Muscle layer of duodenum (tissue), 2 donors: ENCODE data around the gene PDXK.
A peak's percentile ranks its signal among the peaks of the same experiment; 100 is the strongest.

ENCODE experiments used
- H3K27ac ChIP-seq: one replicate; pipeline ENCODE4 v1.7.0; 2013; ENCODE audit warnings: mild to moderate bottlenecking, low read length
- H3K27me3 ChIP-seq: one replicate; pipeline ENCODE4 v1.7.0; 2013; ENCODE audit warnings: low read depth, mild to moderate bottlenecking, control low read depth, low read length
- H3K36me3 ChIP-seq, 2 donors: one replicate each; pipeline ENCODE4 v1.7.0; 2013; ENCODE audit warnings: low read length in 2 of 2, control low read depth in 1 of 2, mild to moderate bottlenecking in 1 of 2; ENCODE audit not compliant: insufficient read depth in 2 of 2, control insufficient read depth in 1 of 2
- H3K4me1 ChIP-seq, 2 donors: one replicate each; pipeline ENCODE4 v1.7.0; 2013; ENCODE audit warnings: low read length in 2 of 2, mild to moderate bottlenecking in 2 of 2, control low read depth in 1 of 2, moderate library complexity in 1 of 2; ENCODE audit not compliant: insufficient read depth in 2 of 2, control insufficient read depth in 1 of 2
- H3K4me3 ChIP-seq, 2 donors: one replicate each; pipeline ENCODE4 v1.7.0; 2013; ENCODE audit warnings: low read length in 2 of 2, low read depth in 1 of 2, mild to moderate bottlenecking in 1 of 2
- H3K9me3 ChIP-seq, 2 donors: one replicate each; pipeline ENCODE4 v1.7.0; 2013; ENCODE audit warnings: low read length in 2 of 2, control low read depth in 1 of 2, mild to moderate bottlenecking in 1 of 2; ENCODE audit not compliant: control insufficient read depth in 1 of 2
- donor health status: healthy.

PDXK gene

DNA sequence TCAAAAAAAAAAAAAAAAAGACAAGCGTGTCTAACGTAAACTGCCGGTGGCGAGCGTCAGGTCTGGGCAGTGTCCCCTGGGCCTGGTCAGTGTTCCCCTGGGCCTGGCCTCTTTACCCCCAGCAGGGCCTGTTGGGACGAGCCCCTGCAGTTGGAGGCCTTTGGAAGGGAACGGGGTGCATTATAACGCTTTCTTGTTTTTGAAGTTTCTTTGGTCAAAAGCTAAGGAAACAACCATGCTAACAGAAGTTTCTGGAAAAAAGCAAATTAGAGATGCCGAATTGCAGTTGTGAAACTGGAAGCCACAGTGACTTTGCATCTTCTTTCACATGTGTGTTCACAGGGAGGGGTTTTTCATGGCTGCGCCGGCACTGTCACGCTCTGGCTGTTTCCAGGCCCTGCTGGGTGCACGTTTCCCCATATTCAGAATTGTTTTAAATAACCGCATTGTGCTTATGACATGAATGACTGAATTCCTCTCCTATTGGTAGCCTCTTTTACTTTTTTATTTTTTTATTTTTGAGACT, 86.4 kb downstream of the PDXK start:
- Histone ChIP-seq H3K36me3 (peaks cover 19 to 40% of the 10 kb centered on the region in 2 donors), H3K4me3 (no peak overlapping the region), H3K4me1 (peaks cover 0 to under 1% of the 10 kb centered on the region in 2 donors), H3K27ac (no peak overlapping the region), H3K9me3 (no peaks in the 10 kb centered on the region), H3K27me3 (no peaks in the 10 kb centered on the region)

DNA sequence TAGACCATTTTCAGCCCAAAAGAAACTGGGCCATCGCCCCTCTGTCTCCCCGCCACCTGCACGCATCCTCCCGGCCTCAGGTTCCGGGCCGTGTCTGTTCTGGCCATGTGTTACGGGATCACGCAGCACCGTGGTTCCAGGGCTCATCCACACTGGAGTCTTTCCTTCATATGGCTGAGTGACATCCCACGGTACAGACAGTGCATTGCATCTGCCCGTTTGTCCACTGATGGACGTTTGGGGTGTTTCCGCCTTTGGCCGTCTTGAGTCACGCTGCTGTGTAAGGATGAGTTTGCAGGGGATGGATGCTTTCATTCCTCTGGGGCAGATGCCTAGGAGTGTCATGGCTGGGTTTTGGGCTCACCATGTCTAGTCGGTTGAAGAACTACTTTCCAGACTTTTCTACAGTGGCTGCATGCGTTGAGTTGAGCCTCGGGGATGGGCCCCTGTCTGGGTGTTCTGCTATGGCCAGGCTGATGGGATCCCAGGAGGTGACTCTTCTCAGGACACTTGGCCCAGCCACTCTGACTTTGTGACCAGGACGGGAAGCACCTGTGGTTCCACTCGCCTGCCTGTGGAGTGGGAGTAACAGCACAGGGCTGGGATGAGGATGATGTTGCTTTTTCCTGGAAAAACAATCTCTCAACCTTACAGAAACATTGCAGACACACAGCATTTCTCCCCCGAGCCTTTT, 87.2 kb downstream of the PDXK start:
- no peaks in the 10 kb centered on the region for H3K27me3 ChIP-seq
- H3K4me1 ChIP-seq = peaks cover 0 to 8% of the 10 kb centered on the region in 2 donors
- no peak overlapping the region for H3K27ac ChIP-seq
- peaks cover 19 to 32% of the 10 kb centered on the region in 2 donors for H3K36me3 ChIP-seq
- H3K9me3 ChIP-seq = no peaks in the 10 kb centered on the region
- H3K4me3 ChIP-seq = no peak overlapping the region

DNA sequence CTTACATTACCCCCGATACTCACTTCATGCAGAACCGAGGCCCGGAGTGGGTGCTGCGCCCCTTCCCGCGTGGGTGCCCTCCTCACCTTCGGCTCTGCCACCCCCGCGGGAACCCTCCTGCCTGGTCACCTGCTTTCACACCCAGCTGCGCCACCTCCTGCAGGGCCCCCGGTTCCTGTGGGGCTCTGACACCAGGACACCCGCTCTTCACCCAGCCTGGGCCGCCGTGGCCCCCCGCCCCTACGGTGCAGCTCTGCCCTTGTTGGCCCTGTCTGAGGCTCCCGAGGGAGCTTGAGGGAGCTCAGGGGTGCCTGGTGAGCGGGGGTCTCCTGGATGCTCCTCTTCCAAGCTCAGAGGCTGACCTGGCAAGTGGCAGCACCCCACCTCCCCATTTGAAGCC, 89.4 kb downstream of the PDXK start:
- Histone ChIP-seq H3K36me3 (peaks cover 0 to 10% of the 10 kb centered on the region in 2 donors), H3K27ac (no peak overlapping the region), H3K4me3 (no peak overlapping the region), H3K27me3 (no peaks in the 10 kb centered on the region), H3K9me3 (no peaks in the 10 kb centered on the region), H3K4me1 (peaks cover 0 to 16% of the 10 kb centered on the region in 2 donors)

DNA sequence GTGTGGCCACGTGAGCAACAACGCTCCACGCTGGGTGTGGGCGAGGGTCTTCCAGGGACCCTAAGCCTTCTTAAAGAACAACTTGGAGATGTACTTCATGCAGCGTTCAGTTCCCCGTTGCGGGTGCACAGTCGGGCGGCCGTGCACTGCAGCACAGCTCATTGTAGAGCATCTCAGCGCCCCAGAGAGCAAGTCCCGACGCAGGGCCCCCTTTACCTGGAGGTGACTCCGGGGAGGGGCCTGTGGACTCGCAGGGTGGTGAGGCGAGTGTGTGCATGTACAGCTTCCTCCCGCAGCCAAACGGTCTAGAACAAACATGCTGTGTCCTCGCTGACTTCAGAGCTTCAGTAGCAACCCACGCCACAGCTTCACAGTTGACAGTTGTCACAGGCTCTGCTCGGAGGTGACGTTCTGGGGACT, 89.9 kb downstream of the PDXK start:
- peaks cover 0 to 5% of the 10 kb centered on the region in 2 donors for H3K36me3 ChIP-seq
- no peaks in the 10 kb centered on the region for H3K9me3 ChIP-seq
- H3K4me1 ChIP-seq = peaks cover 0 to 16% of the 10 kb centered on the region in 2 donors
- no peak overlapping the region for H3K4me3 ChIP-seq
- no peak overlapping the region for H3K27ac ChIP-seq
- H3K27me3 ChIP-seq = no peaks in the 10 kb centered on the region

DNA sequence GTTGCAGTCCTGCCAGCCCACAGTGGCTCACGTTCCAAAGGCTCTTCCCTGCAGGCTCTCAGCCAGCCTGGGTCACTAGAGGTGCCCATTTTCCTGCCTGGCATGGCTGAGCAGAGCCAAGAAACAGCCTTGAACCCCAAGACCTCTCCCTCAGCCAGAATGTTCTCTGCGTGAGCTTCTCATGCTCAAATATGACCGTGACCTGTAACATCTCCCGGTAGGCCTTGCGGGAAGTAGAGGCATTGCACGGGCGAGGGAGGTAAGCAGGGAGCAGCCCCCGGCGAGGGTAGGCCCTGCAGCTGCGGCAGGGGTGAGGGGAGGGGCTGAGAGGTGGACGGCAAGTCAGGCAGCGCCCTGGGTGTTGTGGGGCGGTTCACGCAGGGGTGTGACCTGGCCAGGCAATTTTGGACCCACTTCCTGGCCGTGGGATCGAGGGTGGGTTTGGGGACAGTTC, 90.4 kb downstream of the PDXK start:
- Histone ChIP-seq H3K4me1 (peaks cover 0 to 16% of the 10 kb centered on the region in 2 donors), H3K36me3 (no peaks in the 10 kb centered on the region), H3K27me3 (no peaks in the 10 kb centered on the region), H3K27ac (no peak overlapping the region), H3K9me3 (no peaks in the 10 kb centered on the region), H3K4me3 (no peak overlapping the region)

DNA sequence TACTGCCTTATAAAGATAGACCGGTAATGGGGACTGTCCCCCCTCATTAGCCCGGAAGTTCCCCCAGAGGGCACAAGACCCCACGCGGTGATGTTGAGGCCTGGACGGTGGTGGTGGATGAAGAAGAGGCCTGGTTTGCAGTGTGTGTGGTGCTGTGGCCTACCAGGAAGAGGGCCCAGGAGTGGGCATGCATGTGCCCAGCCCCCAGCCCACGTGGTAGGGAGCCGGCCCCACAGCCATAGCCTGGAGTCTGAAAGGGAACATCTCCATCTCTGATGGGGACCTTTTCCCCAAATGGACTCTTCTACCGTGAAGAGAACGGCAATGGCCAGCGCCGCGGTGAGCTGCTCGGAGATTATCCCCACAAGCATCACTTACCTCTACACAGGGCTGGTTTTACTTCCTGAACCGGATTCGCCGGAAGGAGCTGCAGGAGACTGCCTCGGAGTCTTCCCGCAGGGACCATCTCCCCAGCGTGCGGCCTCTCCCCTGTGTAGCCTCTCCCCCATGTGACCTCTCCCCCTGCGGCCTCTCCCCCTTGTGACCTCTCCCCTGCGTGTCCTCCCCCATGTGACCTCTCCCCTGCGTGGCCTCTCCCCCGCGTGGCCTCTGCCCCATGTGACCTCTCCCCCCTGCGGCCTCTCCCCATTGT, 91.0 kb downstream of the PDXK start:
- no peak overlapping the region for H3K27ac ChIP-seq
- H3K9me3 ChIP-seq = no peaks in the 10 kb centered on the region
- H3K4me3 ChIP-seq = no peak overlapping the region
- no peaks in the 10 kb centered on the region for H3K36me3 ChIP-seq
- no peaks in the 10 kb centered on the region for H3K27me3 ChIP-seq
- peaks cover 0 to 16% of the 10 kb centered on the region in 2 donors for H3K4me1 ChIP-seq

DNA sequence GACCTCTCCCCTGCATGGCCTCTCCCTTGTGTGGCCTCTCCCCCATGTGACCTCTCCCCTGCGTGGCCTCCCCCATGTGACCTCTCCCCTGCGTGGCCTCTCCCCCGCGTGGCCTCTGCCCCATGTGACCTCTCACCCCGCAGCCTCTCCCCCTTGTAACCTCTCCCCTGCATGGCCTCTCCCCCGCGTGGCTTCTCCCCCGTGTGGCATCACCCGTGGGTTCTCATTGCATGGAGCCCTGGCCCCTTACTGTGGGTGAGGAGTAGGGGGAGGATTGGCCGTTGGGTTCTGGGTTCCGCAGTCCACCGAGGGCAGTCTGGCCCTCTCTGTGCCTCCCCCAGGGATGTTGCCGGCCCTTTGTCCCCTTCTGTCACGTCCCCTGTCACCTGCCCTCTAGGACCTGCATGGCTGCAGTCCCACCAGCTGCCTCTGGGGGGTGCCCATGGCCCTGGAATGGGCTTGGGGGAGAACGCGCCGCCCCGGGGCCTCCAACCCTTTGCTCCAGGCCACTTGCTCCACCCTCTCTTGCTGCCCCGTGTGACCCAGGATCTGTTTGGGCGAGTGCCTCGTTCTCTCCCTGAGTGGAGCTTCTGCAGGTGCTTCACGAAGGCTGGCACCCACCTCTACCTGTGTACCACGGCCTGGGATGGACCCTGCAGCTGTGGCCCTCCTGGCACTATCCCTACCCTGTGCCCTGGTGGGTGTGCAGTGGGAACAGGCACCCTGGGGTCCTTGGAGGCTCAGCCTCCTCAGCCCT, 91.8 kb downstream of the PDXK start:
- H3K4me3 ChIP-seq = peak overlapping the region in 1 of 2 donors; percentile 7
- H3K27ac ChIP-seq = no peak overlapping the region
- no peaks in the 10 kb centered on the region for H3K27me3 ChIP-seq
- no peaks in the 10 kb centered on the region for H3K36me3 ChIP-seq
- peaks cover 0 to 16% of the 10 kb centered on the region in 2 donors for H3K4me1 ChIP-seq
- H3K9me3 ChIP-seq = no peaks in the 10 kb centered on the region

DNA sequence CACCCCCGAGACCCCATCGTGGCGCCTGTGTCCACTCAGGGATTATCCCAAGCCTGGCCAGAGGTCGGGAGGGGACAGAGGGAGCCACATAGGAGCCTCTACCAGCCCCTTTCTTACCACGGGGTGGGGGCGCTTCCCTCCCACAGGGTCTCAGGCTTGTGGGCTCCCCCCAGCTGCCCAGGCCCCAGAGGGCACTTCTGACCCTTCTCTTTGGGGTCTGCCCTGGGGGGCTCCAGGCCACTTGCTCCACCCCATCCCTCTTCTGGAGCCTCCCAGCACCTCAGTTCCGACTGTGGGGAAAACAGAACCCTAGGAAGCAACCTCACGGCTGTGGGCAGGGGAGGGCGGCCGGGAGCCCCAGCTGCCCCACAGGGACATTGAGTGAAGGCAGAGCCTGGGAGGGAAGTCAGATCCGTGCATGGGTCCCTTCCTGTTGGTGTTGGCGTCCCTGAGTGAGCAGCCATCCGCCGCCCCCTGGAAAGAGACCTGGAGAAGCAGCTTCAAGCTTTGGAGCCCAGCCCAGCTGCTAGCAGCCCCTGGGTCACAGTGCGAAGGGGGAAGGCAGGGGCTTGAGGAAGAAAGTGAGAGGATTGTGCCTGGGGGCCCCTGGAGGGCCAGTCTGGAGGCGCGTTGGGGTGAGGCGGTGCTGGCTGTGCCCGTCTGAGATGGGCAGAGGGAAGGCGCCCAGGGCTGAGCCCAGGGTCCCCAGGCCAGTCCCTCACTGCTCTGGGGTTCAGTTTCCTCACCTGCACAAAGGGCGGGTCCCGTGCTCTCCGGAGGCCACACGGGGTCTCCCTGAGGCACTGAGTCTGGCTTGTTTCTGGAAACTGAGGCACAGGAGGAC, 92.6 kb downstream of the PDXK start:
- H3K27me3 ChIP-seq = no peaks in the 10 kb centered on the region
- H3K4me1 ChIP-seq = peaks cover 0 to 16% of the 10 kb centered on the region in 2 donors
- peak overlapping the region in 1 of 2 donors; percentile 7 for H3K4me3 ChIP-seq
- H3K9me3 ChIP-seq = no peaks in the 10 kb centered on the region
- H3K36me3 ChIP-seq = no peaks in the 10 kb centered on the region
- no peak overlapping the region for H3K27ac ChIP-seq
